DLD1 (cell line): ENCODE data around the gene RPLP2.

Source experiments
- in situ Hi-C: cut with HindIII; loops from 2 replicates; pipeline ENCODE4 v1.10.0; 2017; ENCODE audit warnings: low sequenced_read_pairs

The RPLP2 gene

DNA sequence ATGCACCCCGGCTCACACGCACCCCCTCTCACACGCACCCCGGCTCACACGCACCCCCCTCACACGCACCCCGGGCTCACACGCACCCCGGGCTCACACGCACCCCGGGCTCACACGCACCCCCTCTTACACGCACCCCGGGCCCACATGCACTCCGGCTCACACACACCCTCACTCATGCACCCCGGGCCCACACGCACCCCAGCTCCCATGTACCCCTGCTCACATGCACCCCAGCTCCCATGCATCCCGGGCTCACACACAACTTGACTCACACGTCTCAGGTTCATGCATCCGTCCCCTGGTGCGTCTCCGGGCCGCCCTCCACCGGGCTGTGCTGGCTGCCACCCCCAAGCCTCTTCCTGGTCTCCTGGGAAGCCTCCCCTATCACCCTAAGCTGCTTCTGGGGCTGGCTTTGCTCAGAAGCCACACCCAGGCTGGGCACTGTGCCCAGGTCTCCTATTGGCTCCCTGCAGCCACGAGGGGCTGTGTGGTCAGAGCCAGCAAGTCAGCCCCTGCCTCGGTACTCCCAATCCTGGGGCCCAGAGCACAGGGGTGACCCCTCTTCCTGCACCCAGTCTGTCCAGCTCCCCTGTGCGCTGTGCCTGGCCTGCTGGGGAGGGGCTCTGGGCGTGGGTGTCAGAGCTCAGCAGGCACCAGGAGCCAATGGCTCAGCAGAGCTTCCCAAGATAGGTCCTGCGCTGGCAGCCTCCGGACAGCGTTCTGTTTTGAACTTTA lies 49.8 kb downstream of the RPLP2 start:
- in situ Hi-C loops: loop anchor here (5.0 kb wide), 1 partner anchor 53 kb away; the partner anchor contains the start of gene CHID1

DNA sequence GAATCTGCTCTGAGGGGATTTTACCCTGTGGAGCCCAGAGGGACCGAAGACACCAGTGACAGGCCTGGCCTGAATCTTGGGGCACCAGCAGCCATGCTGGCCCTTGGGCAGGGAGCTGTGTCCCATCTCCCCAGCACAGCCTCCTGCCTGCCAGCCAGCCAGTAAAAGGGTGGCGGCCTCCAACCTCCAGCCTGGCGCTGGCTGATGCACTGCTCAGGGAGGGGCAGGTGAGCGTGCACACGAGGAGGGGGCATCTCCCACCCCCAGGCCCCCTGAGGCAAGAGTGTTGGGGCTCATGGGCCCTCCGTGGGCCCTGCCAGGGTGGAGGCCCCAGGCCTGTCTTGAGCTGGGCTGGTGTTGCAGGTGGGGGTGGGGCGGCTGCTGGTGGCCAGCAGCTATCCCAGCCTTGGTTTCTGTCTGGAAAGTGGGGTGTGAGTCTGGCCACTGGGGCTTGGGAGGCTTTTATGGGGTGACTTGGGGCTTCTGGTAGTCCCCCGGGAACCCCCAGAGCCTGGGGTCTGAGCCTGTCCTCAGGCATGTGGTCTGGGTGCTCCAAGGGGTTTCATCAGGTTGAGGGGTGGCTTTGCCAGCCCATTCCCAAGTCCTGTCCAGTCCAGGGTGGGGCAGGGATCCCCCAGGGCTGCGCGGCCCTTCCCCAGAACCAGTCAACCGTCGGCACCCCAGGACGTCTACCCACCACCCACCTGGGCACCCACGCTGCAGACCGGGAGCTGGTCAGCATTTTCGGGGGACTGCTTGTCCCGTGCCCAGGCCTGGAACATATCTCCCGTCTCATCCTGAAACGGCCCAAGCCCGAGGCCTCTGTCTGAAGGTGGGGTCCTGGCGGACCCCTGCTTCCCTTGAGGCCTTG lies 50.7 kb downstream of the RPLP2 start:
- in situ Hi-C loops: loop anchor here (5.0 kb wide), 1 partner anchor 52 kb away; the partner anchor contains the start of gene CHID1

DNA sequence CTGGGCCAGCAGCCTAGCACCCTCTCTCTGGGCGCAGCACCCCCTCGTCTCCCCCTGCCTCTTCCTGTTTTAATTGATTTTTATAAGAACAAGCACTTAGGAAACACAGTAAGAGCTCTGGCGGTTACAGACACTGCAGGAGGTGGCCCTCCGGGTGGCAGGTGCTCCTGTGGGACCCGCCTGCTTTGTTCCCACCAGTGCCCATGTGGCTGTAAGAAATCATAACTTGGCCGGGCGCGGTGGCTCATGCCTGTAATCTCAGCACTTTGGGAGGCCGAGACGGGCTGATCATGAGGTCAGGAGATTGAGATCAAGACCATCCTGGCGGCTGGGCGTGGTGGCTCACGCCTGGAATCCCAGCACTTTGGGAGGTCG lies 51.3 kb downstream of the RPLP2 start:
- in situ Hi-C loops: loop anchor here (5.0 kb wide), 1 partner anchor 51 kb away; the partner anchor contains the start of gene CHID1

DNA sequence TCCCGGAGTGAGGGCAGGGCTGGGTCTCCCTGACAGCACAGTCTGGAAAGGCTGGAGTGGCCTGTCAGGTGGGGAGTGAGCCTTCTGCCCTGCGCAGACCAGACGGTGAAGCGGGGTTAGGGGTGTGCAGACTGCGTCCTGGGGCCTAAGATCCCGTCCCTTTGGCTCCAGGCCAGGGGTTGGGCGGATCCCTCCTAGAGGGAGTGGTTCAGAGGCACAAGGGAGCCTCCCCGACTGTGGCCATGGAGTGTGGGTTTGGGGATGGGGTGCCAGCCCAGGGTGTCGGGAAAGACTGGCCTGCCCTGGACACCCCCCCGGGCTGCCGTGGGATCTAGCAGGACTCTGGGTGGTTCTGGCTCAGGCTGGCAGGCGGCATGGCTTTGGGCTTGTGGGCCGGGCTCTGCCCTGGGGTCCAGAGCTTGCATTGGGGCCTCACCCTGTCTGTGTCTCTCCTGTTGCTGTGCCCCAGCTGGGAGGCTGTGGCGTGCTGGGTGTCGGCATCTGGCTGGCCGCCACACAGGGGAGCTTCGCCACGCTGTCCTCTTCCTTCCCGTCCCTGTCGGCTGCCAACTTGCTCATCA lies 52.4 kb downstream of the RPLP2 start:
- in situ Hi-C loops: loop anchor here (5.0 kb wide), 1 partner anchor 50 kb away; the partner anchor contains the start of gene CHID1
